Activated CD8-positive, alpha-beta memory T cell treated with anti-CD3 and anti-CD28 coated beads, Interleukin-2, amount 50 U/mL, for 24 hours (primary cell): ENCODE measurements around the gene ANKDD1B.
"Not testable (repeated sequence)": the region's sequence is repeated elsewhere in the genome, so short reads cannot be mapped to it uniquely, and the experiment has no call there.

Experiments
- DNase-seq: peaks from one replicate; pipeline ENCODE4 v3.0.0-alpha.2; 2020; ENCODE audit errors: extremely low read depth

The ANKDD1B gene

GRCh38 chr5:75611311-75612225, at the start of gene ANKDD1B:
Gene ANKDD1B (plus strand): TSS chr5:75611453. CDS start chr5:75611635, 182 bp downstream.
- DNase-seq, result no peak

- DNase-seq, result not testable (repeated sequence)
These were observed 45.1 kb upstream of the ANKDD1B start for GRCh38 chr5:75565991-75566709.

GRCh38 chr5:75566710-75567309, 44.4 kb upstream of the ANKDD1B start:
- DNase-seq, result no peak

- no peak for DNase-seq
These were observed 43.5 kb upstream of the ANKDD1B start for GRCh38 chr5:75567710-75568109.

- DNase-seq, result no peak
These were observed 43.1 kb upstream of the ANKDD1B start for GRCh38 chr5:75568202-75568601.

- no peak for DNase-seq
These were observed 39.7 kb upstream of the ANKDD1B start for GRCh38 chr5:75571547-75571946.

GRCh38 chr5:75574791-75575190, 36.5 kb upstream of the ANKDD1B start:
- DNase-seq, result no peak

- DNase-seq, result not testable (repeated sequence)
These were observed 33.0 kb upstream of the ANKDD1B start for GRCh38 chr5:75578280-75578679.

- no peak for DNase-seq
These were observed 26.6 kb upstream of the ANKDD1B start for GRCh38 chr5:75584641-75585040.

- DNase-seq, result no peak
These were observed 22.6 kb upstream of the ANKDD1B start for GRCh38 chr5:75588666-75589065.

GRCh38 chr5:75600535-75600934, 10.7 kb upstream of the ANKDD1B start:
- DNase-seq, result no peak

- DNase-seq, result no peak
These were observed 9.7 kb upstream of the ANKDD1B start for GRCh38 chr5:75601567-75601966.

- DNase-seq, result no peak
These were observed 9.3 kb upstream of the ANKDD1B start for GRCh38 chr5:75601996-75602395.

- no peak for DNase-seq
These were observed 7.9 kb upstream of the ANKDD1B start for GRCh38 chr5:75603371-75603770.

GRCh38 chr5:75603821-75604220, 7.4 kb upstream of the ANKDD1B start:
- DNase-seq, result no peak

GRCh38 chr5:75607341-75607740, 3.9 kb upstream of the ANKDD1B start:
- DNase-seq, result not testable (repeated sequence)

- no peak for DNase-seq
These were observed 2.4 kb upstream of the ANKDD1B start for GRCh38 chr5:75608870-75609269.

- DNase-seq, result no peak
These were observed 1.1 kb upstream of the ANKDD1B start for GRCh38 chr5:75610201-75610600.

- not testable (repeated sequence) for DNase-seq
These were observed 368 bp upstream of the ANKDD1B start for GRCh38 chr5:75610859-75611310.

- no peak for DNase-seq
These were observed 945 bp downstream of the ANKDD1B start for GRCh38 chr5:75612226-75612569.

GRCh38 chr5:75612901-75613300, 1.6 kb downstream of the ANKDD1B start:
- DNase-seq, result no peak

- no peak for DNase-seq
These were observed 2.9 kb downstream of the ANKDD1B start for GRCh38 chr5:75614176-75614575.
